ENCODE measurements around the gene NRXN3. TPM values are rescaled to one million over a fixed set of nuclear protein-coding genes. Genes with fewer than 3 reads are reported as not detected.

NRXN3 gene
- total and polyA plus RNA-seq, 2 donors (not counting 1 experiment from before 2014, with no cell fraction given) = not detected

DNA sequence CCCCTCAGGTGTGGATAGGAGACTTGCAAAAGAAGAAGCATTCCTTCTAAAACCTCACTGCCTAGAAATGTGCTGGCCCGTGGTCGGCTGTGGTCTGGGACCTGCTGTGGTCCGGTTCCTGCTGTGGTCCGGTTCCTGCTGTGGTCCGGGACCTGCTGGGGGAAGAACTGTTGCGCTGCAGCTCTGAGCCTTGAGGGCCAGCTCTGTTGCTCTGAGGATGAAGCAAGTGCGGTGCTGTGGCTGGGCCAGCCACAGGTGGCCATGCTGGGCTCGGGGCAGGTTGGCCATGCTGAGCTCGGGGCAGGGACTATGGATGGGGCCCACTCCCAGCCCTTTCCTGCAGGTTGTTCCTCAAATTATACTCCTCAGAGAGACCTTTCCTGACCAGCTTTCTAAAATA lies 5.2 kb downstream of the NRXN3 start:
- H3K4me2 ChIP-seq (replicated peaks; ENCODE audit: low read depth, low read length, poor library complexity, severe bottlenecking) = no peak overlapping the region
- POLR2A ChIA-PET = no interaction called here
- H2AFZ ChIP-seq (ENCODE audit: insufficient read depth, low read depth, low read length, poor library complexity, severe bottlenecking) = no peak overlapping the region
- no peaks in the 10 kb centered on the region for H4K20me1 ChIP-seq (ENCODE audit: control insufficient read depth, insufficient read depth, low read length, poor library complexity, severe bottlenecking)
- Mint-ChIP-seq H3K4me1 (no peaks in the 10 kb centered on the region), H3K4me3 (no peak overlapping the region), H3K27ac (no peak overlapping the region), H3K9me3 (ENCODE audit: insufficient read depth) (no peaks in the 10 kb centered on the region), H3K27me3 (peaks cover 14% of the 10 kb centered on the region)
- H3K79me2 ChIP-seq (ENCODE audit: control insufficient read depth, insufficient read depth, low read length) = no peaks in the 10 kb centered on the region
- TF ChIP-seq, protein P1, sequence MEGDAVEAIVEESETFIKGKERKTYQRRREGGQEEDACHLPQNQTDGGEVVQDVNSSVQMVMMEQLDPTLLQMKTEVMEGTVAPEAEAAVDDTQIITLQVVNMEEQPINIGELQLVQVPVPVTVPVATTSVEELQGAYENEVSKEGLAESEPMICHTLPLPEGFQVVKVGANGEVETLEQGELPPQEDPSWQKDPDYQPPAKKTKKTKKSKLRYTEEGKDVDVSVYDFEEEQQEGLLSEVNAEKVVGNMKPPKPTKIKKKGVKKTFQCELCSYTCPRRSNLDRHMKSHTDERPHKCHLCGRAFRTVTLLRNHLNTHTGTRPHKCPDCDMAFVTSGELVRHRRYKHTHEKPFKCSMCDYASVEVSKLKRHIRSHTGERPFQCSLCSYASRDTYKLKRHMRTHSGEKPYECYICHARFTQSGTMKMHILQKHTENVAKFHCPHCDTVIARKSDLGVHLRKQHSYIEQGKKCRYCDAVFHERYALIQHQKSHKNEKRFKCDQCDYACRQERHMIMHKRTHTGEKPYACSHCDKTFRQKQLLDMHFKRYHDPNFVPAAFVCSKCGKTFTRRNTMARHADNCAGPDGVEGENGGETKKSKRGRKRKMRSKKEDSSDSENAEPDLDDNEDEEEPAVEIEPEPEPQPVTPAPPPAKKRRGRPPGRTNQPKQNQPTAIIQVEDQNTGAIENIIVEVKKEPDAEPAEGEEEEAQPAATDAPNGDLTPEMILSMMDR (IDR thresholded peaks at IDR 0.05) = no peak
- TF ChIP-seq EZH2 (IDR thresholded peaks at IDR 0.05; ENCODE audit: borderline replicate concordance, insufficient read depth, low read depth, low read length, poor library complexity, severe bottlenecking) = no peak
- H3K4me3 ChIP-seq (ENCODE audit: control extremely low read depth in 1 of 5, extremely low read depth in 1 of 5, insufficient read depth in 1 of 5, low read depth in 2 of 5, low read length in 4 of 5) = no peak overlapping the region
- H3K9ac ChIP-seq (ENCODE audit: low read length) = no peak overlapping the region
- CTCF ChIA-PET = no interaction called here
- no peak for DNase-seq
- H3K4me1 ChIP-seq (ENCODE audit: control insufficient read depth in 2 of 2, insufficient read depth in 2 of 2, low read length in 2 of 2) = no peaks in the 10 kb centered on the region
- H3K36me3 ChIP-seq (replicated peaks in 1 of 2; ENCODE audit: control extremely low read depth in 1 of 2, control insufficient read depth in 1 of 2, extremely low read depth in 1 of 2, insufficient read depth in 2 of 2, low read length in 1 of 2) = no peaks in the 10 kb centered on the region
- WGBS (ENCODE audit: insufficient coverage) = 85% methylated on average over 8 of the region's 9 CpGs
- peaks cover 0 to 3% (median 0%) of the 10 kb centered on the region in 3 donors for H3K9me3 ChIP-seq (ENCODE audit: control extremely low read depth in 1 of 3, control insufficient read depth in 2 of 3, insufficient read depth in 1 of 3, low read length in 2 of 3)
- H3K27ac ChIP-seq (ENCODE audit: low read length in 2 of 2) = no peak overlapping the region
- ATAC-seq (ENCODE audit: low read depth) = no peak
- intact Hi-C loops (cut with micrococcal nuclease) = no loop called here
- peaks cover 0 to 2% (median 0%) of the 10 kb centered on the region in 4 experiments for H3K27me3 ChIP-seq (replicated peaks in 1 of 4; ENCODE audit: control extremely low read depth in 1 of 4, control insufficient read depth in 3 of 4, insufficient read depth in 4 of 4, low read length in 3 of 4)

GRCh38 chr14:78178071-78178470 lies 7.9 kb downstream of the NRXN3 start:
- Histone ChIP-seq H2AFZ (ENCODE audit: insufficient read depth, low read depth, low read length, poor library complexity, severe bottlenecking) (no peak overlapping the region), H3K9me3 (ENCODE audit: control extremely low read depth in 1 of 3, control insufficient read depth in 2 of 3, insufficient read depth in 1 of 3, low read length in 2 of 3) (peaks cover 0 to 2% (median 0%) of the 10 kb centered on the region in 3 donors), H3K4me1 (ENCODE audit: control insufficient read depth in 2 of 2, insufficient read depth in 2 of 2, low read length in 2 of 2) (no peaks in the 10 kb centered on the region), H3K4me2 (replicated peaks; ENCODE audit: low read depth, low read length, poor library complexity, severe bottlenecking) (no peak overlapping the region), H3K27me3 (replicated peaks in 1 of 4; ENCODE audit: control extremely low read depth in 1 of 4, control insufficient read depth in 3 of 4, insufficient read depth in 4 of 4, low read length in 3 of 4) (no peaks in the 10 kb centered on the region), H3K79me2 (ENCODE audit: control insufficient read depth, insufficient read depth, low read length) (no peaks in the 10 kb centered on the region), H4K20me1 (ENCODE audit: control insufficient read depth, insufficient read depth, low read length, poor library complexity, severe bottlenecking) (no peaks in the 10 kb centered on the region), H3K4me3 (ENCODE audit: control extremely low read depth in 1 of 5, extremely low read depth in 1 of 5, insufficient read depth in 1 of 5, low read depth in 2 of 5, low read length in 4 of 5) (no peak overlapping the region), H3K27ac (ENCODE audit: low read length in 2 of 2) (no peak overlapping the region), H3K36me3 (replicated peaks in 1 of 2; ENCODE audit: control extremely low read depth in 1 of 2, control insufficient read depth in 1 of 2, extremely low read depth in 1 of 2, insufficient read depth in 2 of 2, low read length in 1 of 2) (no peaks in the 10 kb centered on the region), H3K9ac (ENCODE audit: low read length) (no peak overlapping the region)
- ChIA-PET CTCF (no interaction called here), POLR2A (no interaction called here)
- no peak for TF ChIP-seq EZH2 (IDR thresholded peaks at IDR 0.05; ENCODE audit: borderline replicate concordance, insufficient read depth, low read depth, low read length, poor library complexity, severe bottlenecking)
- TF ChIP-seq, protein P1 (IDR thresholded peaks at IDR 0.05) = no peak
- Mint-ChIP-seq H3K27ac (no peak overlapping the region), H3K4me1 (no peaks in the 10 kb centered on the region), H3K4me3 (no peak overlapping the region), H3K9me3 (ENCODE audit: insufficient read depth) (no peaks in the 10 kb centered on the region), H3K27me3 (peaks cover 15% of the 10 kb centered on the region)
- ATAC-seq (ENCODE audit: low read depth) (no peak), DNase-seq (no peak)
- intact Hi-C loops (cut with micrococcal nuclease) = no loop called here
- 100% methylated on average over 2 of the region's 3 CpGs for WGBS (ENCODE audit: insufficient coverage)
